Gastrocnemius medialis (tissue), 4 donors: ENCODE results near the gene SAMD1.

ENCODE experiments used
- POLR2A ChIP-seq, 2 donors: fragments of 450-650 bp; IDR thresholded peaks; one replicate each; pipeline ENCODE4 v1.6.1; 2017; ENCODE audit warnings: antibody characterized with exemption in 2 of 2, mild to moderate bottlenecking in 2 of 2, moderate library complexity in 2 of 2
- TF ChIP-seq, protein P1 (sequence below), 5 experiments: fragments of 450-650 bp in 3 of 5; fragments of 200-600 bp in 2 of 5; sonication (generic) in 2 of 5; IDR thresholded peaks in 4 of 5; conservative IDR thresholded peaks in 1 of 5; 1 replicate in 4 of 5; 2 replicates in 1 of 5; pipeline ENCODE4 v1.5.1; 2016 to 2019; ENCODE audit warnings: antibody characterized with exemption in 5 of 5, mild to moderate bottlenecking in 3 of 5, moderate library complexity in 3 of 5

DNA sequence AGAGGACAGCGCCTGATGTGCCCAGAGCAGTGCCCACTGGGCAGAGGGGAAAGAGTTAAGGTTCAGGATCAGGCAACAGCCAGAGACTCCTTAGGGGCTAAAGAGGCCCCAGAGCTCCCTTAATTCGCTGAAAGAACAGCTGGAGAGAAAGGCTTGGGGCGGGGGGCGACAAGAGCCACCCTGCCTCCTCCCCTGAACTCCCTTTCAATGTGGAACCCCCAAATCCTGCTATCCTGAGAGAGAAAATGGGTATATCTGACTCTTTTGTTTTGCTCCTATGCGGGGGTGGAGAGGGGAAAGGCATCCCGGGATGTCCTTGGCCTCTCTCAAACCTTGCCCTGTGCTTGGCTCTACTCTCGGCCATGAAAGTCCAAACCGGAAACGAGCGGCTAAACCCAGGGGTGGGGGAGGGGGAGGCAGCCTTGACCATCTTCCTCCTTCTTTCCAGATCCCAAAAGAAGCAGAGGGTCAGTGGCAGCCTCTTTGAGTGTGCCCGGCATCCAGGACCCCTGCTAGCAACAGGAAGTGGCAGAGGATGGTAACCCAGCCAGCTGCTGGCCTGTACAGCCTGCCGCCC lies 22.3 kb upstream of the SAMD1 start:
- TF ChIP-seq, protein P1, sequence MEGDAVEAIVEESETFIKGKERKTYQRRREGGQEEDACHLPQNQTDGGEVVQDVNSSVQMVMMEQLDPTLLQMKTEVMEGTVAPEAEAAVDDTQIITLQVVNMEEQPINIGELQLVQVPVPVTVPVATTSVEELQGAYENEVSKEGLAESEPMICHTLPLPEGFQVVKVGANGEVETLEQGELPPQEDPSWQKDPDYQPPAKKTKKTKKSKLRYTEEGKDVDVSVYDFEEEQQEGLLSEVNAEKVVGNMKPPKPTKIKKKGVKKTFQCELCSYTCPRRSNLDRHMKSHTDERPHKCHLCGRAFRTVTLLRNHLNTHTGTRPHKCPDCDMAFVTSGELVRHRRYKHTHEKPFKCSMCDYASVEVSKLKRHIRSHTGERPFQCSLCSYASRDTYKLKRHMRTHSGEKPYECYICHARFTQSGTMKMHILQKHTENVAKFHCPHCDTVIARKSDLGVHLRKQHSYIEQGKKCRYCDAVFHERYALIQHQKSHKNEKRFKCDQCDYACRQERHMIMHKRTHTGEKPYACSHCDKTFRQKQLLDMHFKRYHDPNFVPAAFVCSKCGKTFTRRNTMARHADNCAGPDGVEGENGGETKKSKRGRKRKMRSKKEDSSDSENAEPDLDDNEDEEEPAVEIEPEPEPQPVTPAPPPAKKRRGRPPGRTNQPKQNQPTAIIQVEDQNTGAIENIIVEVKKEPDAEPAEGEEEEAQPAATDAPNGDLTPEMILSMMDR (IDR thresholded peaks at IDR 0.05 in 4 of 5, conservative IDR thresholded peaks at IDR 0.05 in 1 of 5), result no peak
- no peak for TF ChIP-seq POLR2A (IDR thresholded peaks at IDR 0.05)
